ENCODE results near the gene GRM8.

GRCh38 chr7:126403040-126403439 is 849.7 kb downstream of the GRM8 start:
- TF ChIP-seq CTCF (conservative IDR thresholded peaks at IDR 0.05; ENCODE audit: low read length) = no peak
- no peak for TF ChIP-seq EZH2phosphoT487 (IDR thresholded peaks at IDR 0.05; ENCODE audit: borderline replicate concordance, low read depth, low read length)
